ENCODE data around the gene HEXIM1.

- TF ChIP-seq CTCF (IDR thresholded peaks at IDR 0.05), result no peak
- TF ChIP-seq POLR2A (IDR thresholded peaks at IDR 0.05), result no peak
Measured at GRCh38 chr17:45144199-45145034, 3.9 kb upstream of the HEXIM1 start.

All from lower leg skin (tissue), 3 donors.